NB4 (cell line): ENCODE results near the gene C6orf58.

Experiments used
- CTCF ChIP-seq: IDR thresholded peaks from one replicate; pipeline ENCODE4 v1.5.1; 2012; ENCODE audit warnings: low read depth, low read length
- MAX ChIP-seq: IDR thresholded peaks from 2 replicates; pipeline ENCODE4 v1.6.1; 2011; ENCODE audit warnings: low read depth, low read length
- MYC ChIP-seq: IDR thresholded peaks from 2 replicates; pipeline ENCODE4 v1.6.1; 2011; ENCODE audit warnings: low read depth, low read length
- POLR2A ChIP-seq: IDR thresholded peaks from 2 replicates; pipeline ENCODE4 v1.6.1; 2011; ENCODE audit warnings: mild to moderate bottlenecking; ENCODE audit not compliant: insufficient read length; ENCODE audit errors: extremely low read depth

GRCh38 chr6:127550403-127550802, 26.6 kb upstream of the C6orf58 start:
- no peak for TF ChIP-seq CTCF
- no peak for TF ChIP-seq POLR2A
- no peak for TF ChIP-seq MAX
- TF ChIP-seq MYC: no peak
